Endodermal cell (in vitro differentiated cells): ENCODE data around the gene SERBP1. TPM values are rescaled to one million over a fixed set of nuclear protein-coding genes. Genes with fewer than 3 reads are reported as not detected.
"Not testable (repeated sequence)": the region's sequence is repeated elsewhere in the genome, so short reads cannot be mapped to it uniquely, and the experiment has no call there.

Source experiments
- DNase-seq: peaks from one replicate; pipeline ENCODE4 v3.0.0-alpha.2; 2017
- H3K27ac ChIP-seq: 2 replicates; pipeline ENCODE4 v1.5.1; 2013; ENCODE audit warnings: mild to moderate bottlenecking, low read depth, low read length, moderate library complexity
- H3K27me3 ChIP-seq: 2 replicates; pipeline ENCODE4 v1.6.1; 2013; ENCODE audit warnings: mild to moderate bottlenecking, low read length, moderate library complexity; ENCODE audit not compliant: insufficient read depth, control insufficient read depth, poor library complexity, severe bottlenecking
- H3K36me3 ChIP-seq: 2 replicates; pipeline ENCODE4 v1.7.0; 2013; ENCODE audit warnings: mild to moderate bottlenecking, low read length, moderate library complexity; ENCODE audit not compliant: control insufficient read depth, insufficient read depth
- H3K4me1 ChIP-seq: one replicate; pipeline ENCODE4 v1.7.0; 2013; ENCODE audit warnings: low read length; ENCODE audit not compliant: control insufficient read depth, insufficient read depth
- H3K4me3 ChIP-seq: 2 replicates; pipeline ENCODE4 v1.5.1; 2013; ENCODE audit warnings: mild to moderate bottlenecking, low read length, moderate library complexity
- H3K9ac ChIP-seq: 2 replicates; pipeline ENCODE4 v1.6.1; 2013; ENCODE audit warnings: mild to moderate bottlenecking, low read length, moderate library complexity; ENCODE audit not compliant: poor library complexity, severe bottlenecking; ENCODE audit errors: extremely low read depth
- H3K9me3 ChIP-seq: 2 replicates; pipeline ENCODE4 v1.6.1; 2013; ENCODE audit warnings: mild to moderate bottlenecking, low read length, moderate library complexity; ENCODE audit not compliant: control insufficient read depth
- H3K27ac Mint-ChIP-seq: 2 replicates; pipeline ENCODE4 v1.8.0; 2020; ENCODE audit warnings: mixed read lengths
- H3K27me3 Mint-ChIP-seq: 2 replicates; pipeline ENCODE4 v1.8.0; 2021; ENCODE audit warnings: mild to moderate bottlenecking, mixed read lengths; ENCODE audit not compliant: insufficient read depth
- H3K36me3 Mint-ChIP-seq: 2 replicates; pipeline ENCODE4 v1.8.0; 2020; ENCODE audit warnings: low read depth, mixed read lengths
- H3K4me1 Mint-ChIP-seq: 2 replicates; pipeline ENCODE4 v1.8.0; 2020; ENCODE audit warnings: mixed read lengths
- H3K4me3 Mint-ChIP-seq: 2 replicates; pipeline ENCODE4 v1.8.0; 2020; ENCODE audit warnings: mild to moderate bottlenecking, moderate library complexity, mixed read lengths
- H3K9me3 Mint-ChIP-seq: 2 replicates; pipeline ENCODE4 v1.8.0; 2020; ENCODE audit warnings: mild to moderate bottlenecking, mixed read lengths
- CTCF ChIP-seq: fragments of 200-600 bp; sonication (generic); conservative IDR thresholded peaks from 2 replicates; pipeline ENCODE4 v1.5.0; 2021; ENCODE audit warnings: antibody characterized with exemption, mild to moderate bottlenecking
- WGBS, 2 experiments: methylation state at CpG; one replicate each; pipeline versions ENCODE4 v1.1.5 to v1.1.7; 2013; ENCODE audit warnings: missing lambda C conversion rate in 2 of 2, mixed read lengths in 1 of 2; ENCODE audit not compliant: insufficient coverage in 1 of 2, insufficient read length in 1 of 2; 5-methylcytosine and 5-hydroxymethylcytosine counted together
- total RNA-seq, 2 donors: library from RNA; stranded (reverse); fragmentation: NEBNext Ultra II Directional in 1 of 2; extraction: Animal tissue kit (Norgen Biotek cat#: 25700) in 1 of 2; gene quantifications; 2 replicates in 1 of 2; 3 replicates in 1 of 2; pipeline ENCODE4 v1.2.1, GENCODE V29; 2021

SERBP1 gene
- total RNA-seq, 2 donors from 2014 or later = 312 to 331 TPM

DNA sequence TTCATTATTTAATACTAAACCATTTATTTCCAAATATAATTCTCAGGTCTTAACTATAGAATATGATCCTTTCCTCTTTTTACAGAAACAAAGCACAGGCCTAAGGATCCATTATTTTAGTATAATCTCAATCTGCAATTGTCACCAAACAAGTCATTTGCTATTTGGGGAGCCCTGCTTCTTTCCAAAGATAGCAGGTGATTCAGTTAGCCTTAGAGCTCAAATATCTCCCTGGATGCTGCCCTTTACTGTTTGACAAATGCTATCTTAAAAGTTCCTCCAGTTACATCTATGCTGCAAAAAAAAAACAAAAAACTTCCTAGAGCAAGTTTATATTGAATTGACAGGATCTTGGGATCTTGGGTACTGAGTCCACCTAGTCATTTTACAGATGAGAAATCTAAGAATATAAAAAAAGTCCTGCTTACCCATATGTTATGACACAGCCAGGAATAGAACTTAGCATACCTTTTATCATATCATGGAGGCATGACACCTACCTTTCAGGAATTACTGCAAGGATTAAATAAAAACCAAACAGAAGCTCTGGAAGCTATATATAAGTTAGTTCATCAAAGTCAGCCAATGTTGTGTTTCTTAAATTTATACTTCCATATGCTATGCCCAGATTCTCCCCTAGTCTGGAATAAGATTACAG lies 9.2 kb downstream of the SERBP1 start:
- no peak overlapping the region for H3K4me3 ChIP-seq
- TF ChIP-seq CTCF = no peak
- no peak overlapping the region for H3K27ac ChIP-seq
- peaks cover 99% of the 10 kb centered on the region for H3K36me3 ChIP-seq
- Mint-ChIP-seq H3K4me3 (no peak overlapping the region), H3K4me1 (no peaks in the 10 kb centered on the region), H3K9me3 (no peaks in the 10 kb centered on the region), H3K27ac (no peak overlapping the region), H3K36me3 (peaks cover 89% of the 10 kb centered on the region), H3K27me3 (no peaks in the 10 kb centered on the region)
- no peaks in the 10 kb centered on the region for H3K4me1 ChIP-seq
- no peaks in the 10 kb centered on the region for H3K27me3 ChIP-seq
- H3K9ac ChIP-seq = no peak overlapping the region
- no peak for DNase-seq
- H3K9me3 ChIP-seq = no peaks in the 10 kb centered on the region

DNA sequence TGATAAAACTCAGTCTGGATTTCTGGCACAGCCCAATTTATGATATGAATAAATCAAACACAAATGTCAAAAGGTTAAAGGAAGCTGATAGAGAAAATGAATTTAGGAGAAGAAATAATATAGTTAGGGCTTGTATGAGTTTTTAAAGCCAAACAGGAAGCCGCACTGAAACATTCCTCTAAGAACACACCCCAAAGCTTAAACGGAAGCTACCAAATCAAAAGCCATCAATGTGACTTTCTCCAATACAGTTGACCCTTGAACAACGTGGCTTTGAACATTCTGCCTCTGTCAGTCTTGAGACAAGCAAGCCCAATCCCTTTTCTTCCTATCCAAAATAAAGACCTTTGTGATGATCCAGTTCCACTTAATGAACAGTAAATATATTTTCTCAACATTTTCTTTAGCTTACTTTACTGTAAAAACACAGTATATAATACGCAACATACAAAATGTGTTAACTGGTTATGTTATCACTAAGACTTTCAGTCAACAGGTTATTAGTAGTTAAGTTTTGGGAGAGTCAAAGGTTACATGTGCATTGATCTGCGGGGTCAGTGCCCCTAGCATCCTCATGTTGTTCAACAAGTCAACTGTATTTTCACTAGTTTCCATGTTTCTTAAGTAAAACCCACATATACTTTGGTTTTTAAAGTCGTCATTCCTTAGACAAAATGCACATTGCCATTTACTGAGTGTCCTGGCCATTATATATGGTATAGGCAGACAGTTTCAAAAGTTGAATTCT lies 11.2 kb downstream of the SERBP1 start:
- no peak for DNase-seq
- Mint-ChIP-seq H3K36me3 (peaks cover 89% of the 10 kb centered on the region), H3K9me3 (no peaks in the 10 kb centered on the region), H3K27ac (peak overlapping the region; percentile 39), H3K27me3 (no peaks in the 10 kb centered on the region), H3K4me3 (no peak overlapping the region), H3K4me1 (no peaks in the 10 kb centered on the region)
- peaks cover 99% of the 10 kb centered on the region for H3K36me3 ChIP-seq
- no peak overlapping the region for H3K27ac ChIP-seq
- no peak for TF ChIP-seq CTCF
- 93 to 94% methylated on average over 5 to 6 of the region's 6 CpGs for WGBS, 2 experiments
- H3K4me1 ChIP-seq = no peaks in the 10 kb centered on the region
- H3K27me3 ChIP-seq = no peaks in the 10 kb centered on the region
- H3K9me3 ChIP-seq = no peaks in the 10 kb centered on the region
- no peak overlapping the region for H3K9ac ChIP-seq
- H3K4me3 ChIP-seq = no peak overlapping the region

GRCh38 chr1:67417733-67418132 lies 12.5 kb downstream of the SERBP1 start:
- not testable (repeated sequence) for H3K9me3 ChIP-seq, H3K27me3 ChIP-seq, H3K27ac ChIP-seq, H3K9ac ChIP-seq, H3K4me3 ChIP-seq, H3K9me3 Mint-ChIP-seq, H3K4me1 ChIP-seq, H3K27me3 Mint-ChIP-seq, H3K27ac Mint-ChIP-seq, H3K4me1 Mint-ChIP-seq, H3K4me3 Mint-ChIP-seq, DNase-seq
- H3K36me3 ChIP-seq = peaks cover 98% of the 10 kb centered on the region
- H3K36me3 Mint-ChIP-seq = peaks cover 88% of the 10 kb centered on the region
- 97 to 100% methylated on average over 1 to 4 of the region's 4 CpGs for WGBS, 2 experiments
